ENCODE results near the gene TTN.

The TTN gene

GRCh38 chr2:178704876-178705275 lies 102.3 kb downstream of the TTN start (continued):
- TF ChIP-seq CSRNP3 (CRISPR knock-in tag; IDR thresholded peaks at IDR 0.05): no peak
- no peak for TF ChIP-seq POU6F1 (CRISPR knock-in tag; IDR thresholded peaks at IDR 0.05; ENCODE audit: borderline replicate concordance, low read depth)
- TF ChIP-seq GLIS3 (CRISPR knock-in tag; IDR thresholded peaks at IDR 0.05): no peak
- TF ChIP-seq PPARA (CRISPR knock-in tag; IDR thresholded peaks at IDR 0.05; ENCODE audit: borderline replicate concordance): no peak

GRCh38 chr2:178702361-178702760 lies 104.9 kb downstream of the TTN start:
- no peak for TF ChIP-seq ZNF8 (CRISPR knock-in tag; IDR thresholded peaks at IDR 0.05)
- no peak for TF ChIP-seq GLIS3 (CRISPR knock-in tag; IDR thresholded peaks at IDR 0.05)
- TF ChIP-seq ZNF70 (CRISPR knock-in tag; IDR thresholded peaks at IDR 0.05): no peak
- TF ChIP-seq ESRRG (CRISPR knock-in tag; IDR thresholded peaks at IDR 0.05): no peak
- no peak for ATAC-seq

GRCh38 chr2:178700922-178701342 lies 106.3 kb downstream of the TTN start:
- ATAC-seq: 0 out of 3 replicates have a peak, but pooled peaks have one; percentile 47
- no peak for TF ChIP-seq ISL1 (CRISPR knock-in tag; IDR thresholded peaks at IDR 0.05)
- TF ChIP-seq TOX (CRISPR knock-in tag; IDR thresholded peaks at IDR 0.05; ENCODE audit: borderline replicate concordance): no peak
- no peak for TF ChIP-seq ARNTL (CRISPR knock-in tag; IDR thresholded peaks at IDR 0.05; ENCODE audit: borderline replicate concordance, low read depth)
- TF ChIP-seq ZFP3 (CRISPR knock-in tag; IDR thresholded peaks at IDR 0.05): no peak

GRCh38 chr2:178700136-178700535 lies 107.1 kb downstream of the TTN start:
- no peak for ATAC-seq
- TF ChIP-seq ZNF565 (CRISPR knock-in tag; conservative IDR thresholded peaks at IDR 0.05; ENCODE audit: low read depth) (no peak), RARB (CRISPR knock-in tag; IDR thresholded peaks at IDR 0.05) (no peak), PPARA (CRISPR knock-in tag; IDR thresholded peaks at IDR 0.05; ENCODE audit: borderline replicate concordance) (no peak), TOX (CRISPR knock-in tag; IDR thresholded peaks at IDR 0.05; ENCODE audit: borderline replicate concordance) (no peak), BACH2 (CRISPR knock-in tag; IDR thresholded peaks at IDR 0.05; ENCODE audit: borderline replicate concordance) (no peak), SNAI2 (CRISPR knock-in tag; IDR thresholded peaks at IDR 0.05) (no peak), ZFP30 (CRISPR knock-in tag; IDR thresholded peaks at IDR 0.05) (no peak), POU6F1 (CRISPR knock-in tag; IDR thresholded peaks at IDR 0.05; ENCODE audit: borderline replicate concordance, low read depth) (no peak), CSRNP3 (CRISPR knock-in tag; IDR thresholded peaks at IDR 0.05) (no peak), ZC3H10 (CRISPR knock-in tag; IDR thresholded peaks at IDR 0.05) (no peak), ZFP3 (CRISPR knock-in tag; IDR thresholded peaks at IDR 0.05) (no peak), TCF4 (CRISPR knock-in tag; IDR thresholded peaks at IDR 0.05; ENCODE audit: borderline replicate concordance) (no peak), TSHZ2 (CRISPR knock-in tag; IDR thresholded peaks at IDR 0.05) (no peak), ESRRG (CRISPR knock-in tag; IDR thresholded peaks at IDR 0.05) (no peak), OSR1 (CRISPR knock-in tag; IDR thresholded peaks at IDR 0.05) (no peak)
- TF ChIP-seq, protein P1, sequence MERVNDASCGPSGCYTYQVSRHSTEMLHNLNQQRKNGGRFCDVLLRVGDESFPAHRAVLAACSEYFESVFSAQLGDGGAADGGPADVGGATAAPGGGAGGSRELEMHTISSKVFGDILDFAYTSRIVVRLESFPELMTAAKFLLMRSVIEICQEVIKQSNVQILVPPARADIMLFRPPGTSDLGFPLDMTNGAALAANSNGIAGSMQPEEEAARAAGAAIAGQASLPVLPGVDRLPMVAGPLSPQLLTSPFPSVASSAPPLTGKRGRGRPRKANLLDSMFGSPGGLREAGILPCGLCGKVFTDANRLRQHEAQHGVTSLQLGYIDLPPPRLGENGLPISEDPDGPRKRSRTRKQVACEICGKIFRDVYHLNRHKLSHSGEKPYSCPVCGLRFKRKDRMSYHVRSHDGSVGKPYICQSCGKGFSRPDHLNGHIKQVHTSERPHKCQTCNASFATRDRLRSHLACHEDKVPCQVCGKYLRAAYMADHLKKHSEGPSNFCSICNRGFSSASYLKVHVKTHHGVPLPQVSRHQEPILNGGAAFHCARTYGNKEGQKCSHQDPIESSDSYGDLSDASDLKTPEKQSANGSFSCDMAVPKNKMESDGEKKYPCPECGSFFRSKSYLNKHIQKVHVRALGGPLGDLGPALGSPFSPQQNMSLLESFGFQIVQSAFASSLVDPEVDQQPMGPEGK (CRISPR knock-in tag; IDR thresholded peaks at IDR 0.05; ENCODE audit: borderline replicate concordance): no peak
- TF ChIP-seq, protein P2, sequence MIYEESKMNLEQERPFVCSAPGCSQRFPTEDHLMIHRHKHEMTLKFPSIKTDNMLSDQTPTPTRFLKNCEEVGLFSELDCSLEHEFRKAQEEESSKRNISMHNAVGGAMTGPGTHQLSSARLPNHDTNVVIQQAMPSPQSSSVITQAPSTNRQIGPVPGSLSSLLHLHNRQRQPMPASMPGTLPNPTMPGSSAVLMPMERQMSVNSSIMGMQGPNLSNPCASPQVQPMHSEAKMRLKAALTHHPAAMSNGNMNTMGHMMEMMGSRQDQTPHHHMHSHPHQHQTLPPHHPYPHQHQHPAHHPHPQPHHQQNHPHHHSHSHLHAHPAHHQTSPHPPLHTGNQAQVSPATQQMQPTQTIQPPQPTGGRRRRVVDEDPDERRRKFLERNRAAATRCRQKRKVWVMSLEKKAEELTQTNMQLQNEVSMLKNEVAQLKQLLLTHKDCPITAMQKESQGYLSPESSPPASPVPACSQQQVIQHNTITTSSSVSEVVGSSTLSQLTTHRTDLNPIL (CRISPR knock-in tag; IDR thresholded peaks at IDR 0.05; ENCODE audit: low read depth): no peak

Data from SK-N-SH treated with all-trans-retinoic acid at 6 μM for 48 hours (cell line).